Amygdala (tissue), 56 donors: ENCODE data around the gene ADRA2C.
A peak's percentile ranks its signal among the peaks of the same experiment; 100 is the strongest.

Experiments
- DNase-seq, 56 donors: peaks; one replicate each; lab custom pipeline; 2025; lab: John Stamatoyannopoulos, UW

ADRA2C gene

DNA sequence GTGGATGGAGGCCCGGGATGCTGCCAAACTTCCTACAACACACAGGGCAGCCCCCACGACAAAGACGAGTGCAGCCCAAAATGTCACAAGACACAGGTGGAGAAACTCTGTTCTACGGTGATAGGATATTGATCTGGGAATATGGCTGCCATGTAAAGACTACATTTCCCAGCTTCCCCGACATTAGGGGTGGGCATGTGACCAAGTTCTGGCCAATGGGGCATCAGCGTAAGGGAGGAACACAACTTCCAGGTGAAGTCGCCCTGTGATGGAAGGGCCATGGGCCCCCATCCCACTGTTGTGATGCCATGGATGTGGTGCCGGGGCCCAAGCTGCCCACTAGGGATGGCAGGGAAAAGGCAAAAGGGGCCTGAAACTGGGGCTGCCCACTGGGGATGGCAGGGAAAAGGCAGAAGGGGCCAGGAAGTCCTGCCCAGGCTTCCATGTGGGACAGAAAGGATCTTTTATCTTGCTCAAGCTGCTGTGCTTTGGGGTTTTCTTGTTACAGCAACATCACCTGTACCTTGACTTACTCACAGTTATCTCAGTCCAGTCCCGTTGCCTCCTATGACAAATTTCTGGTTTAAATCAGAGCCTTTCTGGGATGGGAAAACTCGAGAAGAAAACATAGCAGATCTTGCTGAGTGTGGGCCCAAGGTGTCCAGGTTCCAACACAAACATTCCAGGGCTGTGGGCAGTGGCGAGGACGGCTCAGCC, 9.7 kb upstream of the ADRA2C start:
- DNase-seq, result no peak

DNA sequence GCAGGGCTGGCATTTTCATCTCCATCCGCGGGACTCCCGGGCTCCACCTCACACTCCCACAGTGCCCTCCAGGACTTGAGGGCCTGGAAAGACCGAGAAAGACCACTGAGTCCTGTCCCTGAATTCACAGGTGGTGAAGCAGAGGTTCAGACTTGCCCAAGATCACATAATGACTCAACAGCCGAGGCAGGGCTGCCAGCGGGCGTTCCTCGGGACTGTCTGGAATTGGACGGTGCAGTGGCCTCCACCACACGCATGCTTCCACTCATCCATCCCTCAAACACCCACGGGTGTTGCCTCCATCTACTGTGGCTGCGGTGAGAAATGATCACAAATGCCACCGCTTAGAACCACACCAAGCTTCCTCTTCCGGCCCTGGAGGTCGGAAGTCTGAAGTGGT, 6.9 kb upstream of the ADRA2C start:
- DNase-seq, result no peak

DNA sequence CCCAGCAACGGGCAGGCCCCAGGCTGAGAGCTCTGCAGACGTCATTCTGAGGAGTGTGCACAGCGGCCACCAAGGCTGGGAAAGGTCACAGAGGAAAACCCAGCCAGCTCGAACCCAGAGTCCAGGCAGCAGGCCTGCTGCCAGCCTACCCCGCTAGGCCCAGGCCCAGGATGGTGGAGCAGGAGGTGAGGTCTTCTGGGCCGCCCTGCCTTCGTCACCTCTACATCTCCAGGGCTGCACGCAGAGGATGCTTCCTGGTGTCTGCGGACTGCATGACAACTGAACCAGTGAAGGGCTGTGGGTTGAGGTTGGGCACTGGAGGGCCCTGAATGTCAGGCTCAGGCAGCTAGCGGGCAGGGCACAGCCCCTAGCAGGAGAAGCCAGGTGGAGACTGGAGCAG, 5.8 kb upstream of the ADRA2C start:
- no peak for DNase-seq

DNA sequence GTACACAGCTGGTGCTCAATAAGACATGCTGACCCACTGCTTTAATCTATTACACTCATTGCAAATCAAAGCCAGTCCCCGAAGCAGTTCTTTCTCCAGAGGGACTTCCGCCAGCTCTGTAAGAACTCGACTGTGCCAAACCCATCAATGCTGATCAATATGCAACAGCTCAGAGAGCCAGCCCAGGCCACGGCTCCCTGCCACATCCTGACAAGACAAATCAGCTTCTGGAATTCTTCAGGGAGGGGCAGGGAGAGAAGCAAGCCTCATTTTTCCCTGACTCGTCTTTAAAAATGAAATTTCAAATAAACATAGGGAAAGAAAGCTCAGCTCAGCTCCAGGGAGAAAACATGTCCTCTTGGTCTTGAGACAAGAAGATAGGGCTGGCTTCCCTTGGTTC, 5.3 kb upstream of the ADRA2C start:
- no peak for DNase-seq

DNA sequence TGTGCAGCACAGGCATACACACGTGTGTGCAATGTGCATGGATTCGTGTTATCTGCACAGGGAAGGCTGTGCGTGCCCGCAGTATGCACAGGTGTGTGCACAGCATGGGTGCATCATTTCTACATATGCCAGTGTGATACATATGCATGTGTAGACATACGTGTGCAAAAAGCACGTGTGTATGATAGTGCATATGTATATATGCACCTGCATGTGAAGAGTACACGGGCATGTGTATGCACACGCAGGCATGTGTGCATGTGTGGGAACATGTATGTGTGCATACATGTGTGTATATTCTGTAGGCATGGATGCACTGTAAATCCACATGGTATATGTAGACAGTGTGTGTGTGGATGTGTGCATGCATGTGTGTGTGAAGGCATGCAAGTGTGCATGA, 3.9 kb upstream of the ADRA2C start:
- DNase-seq, result no peak

DNA sequence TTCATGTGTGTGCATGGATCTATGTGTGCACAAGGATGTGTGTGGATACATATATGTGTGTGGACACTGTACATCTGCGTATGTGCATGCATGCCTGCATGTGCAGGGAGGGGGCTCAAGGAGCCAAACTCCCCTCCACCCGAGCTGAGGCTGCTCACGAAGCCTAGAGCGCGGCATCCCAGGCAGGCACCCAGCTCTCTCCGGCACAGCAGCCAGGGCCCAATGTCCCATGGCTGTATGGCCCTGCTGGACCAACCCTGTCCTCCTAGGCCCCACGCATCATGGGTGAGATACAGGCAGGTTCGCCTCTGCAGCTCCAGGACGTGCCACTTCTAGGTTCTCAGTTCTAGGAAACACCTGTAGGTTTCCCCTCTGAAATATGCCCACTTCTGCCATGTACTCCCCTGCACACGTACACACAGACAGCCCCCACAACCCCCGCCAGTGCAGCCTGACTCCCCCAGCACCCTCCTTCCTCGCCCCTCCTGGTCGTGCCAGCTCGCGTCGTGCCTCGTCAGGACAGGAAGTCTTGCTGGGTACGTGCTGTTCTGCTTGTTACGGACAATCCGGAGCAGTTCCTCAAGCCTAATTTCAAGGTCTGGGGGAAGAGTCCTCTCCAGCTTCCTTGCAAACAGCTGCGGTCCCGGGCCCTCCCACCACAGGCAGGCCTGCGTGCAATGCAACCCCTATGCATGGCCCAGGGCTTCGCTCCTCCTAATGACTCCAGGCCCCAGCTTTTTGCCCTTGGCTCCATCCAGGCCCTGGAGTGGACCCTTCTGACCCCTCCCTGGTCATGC, 3.2 kb upstream of the ADRA2C start:
- peak in 1 of 56 donors; percentile 22 for DNase-seq

DNA sequence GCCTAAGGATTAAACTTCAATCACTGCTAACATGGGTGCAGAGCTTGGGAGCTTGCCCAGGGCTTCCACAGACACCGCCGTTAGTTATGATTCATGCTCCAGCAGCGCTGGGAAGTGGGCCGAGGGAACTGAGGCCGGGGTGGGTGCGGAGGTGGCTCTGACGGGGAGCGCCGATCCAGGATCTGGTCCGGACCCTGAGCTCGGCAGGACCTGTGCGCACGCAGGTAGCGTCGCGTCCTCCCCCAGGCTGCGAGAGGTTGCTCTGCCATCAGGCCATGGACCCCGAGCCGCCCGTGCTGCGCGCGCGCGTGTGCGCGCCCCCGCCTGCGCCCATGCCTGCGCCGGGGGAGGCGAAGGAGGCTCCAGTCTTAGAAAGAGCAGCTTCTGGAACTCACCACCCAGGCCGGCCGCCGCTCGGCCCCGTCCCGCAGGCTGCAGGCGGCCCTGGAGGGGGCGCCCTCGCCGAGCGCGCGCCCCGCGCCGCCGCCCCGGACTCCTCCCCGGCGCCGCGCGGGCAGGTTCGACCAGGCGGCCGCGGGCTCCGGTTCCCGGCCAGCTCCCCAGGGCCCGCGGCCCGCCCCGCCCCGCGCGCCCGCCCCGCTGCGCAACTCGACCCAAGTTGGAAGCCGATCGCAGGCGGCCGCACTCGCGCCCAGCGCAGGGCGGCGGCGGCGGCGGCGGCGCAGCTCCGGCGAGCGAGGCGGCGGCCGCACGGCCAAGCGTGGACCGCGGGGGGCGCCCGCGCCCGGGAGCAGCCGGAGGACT, 732 bp upstream of the ADRA2C start:
- peak in 15 of 56 donors; percentile 12 to 64 (median 45) for DNase-seq

DNA sequence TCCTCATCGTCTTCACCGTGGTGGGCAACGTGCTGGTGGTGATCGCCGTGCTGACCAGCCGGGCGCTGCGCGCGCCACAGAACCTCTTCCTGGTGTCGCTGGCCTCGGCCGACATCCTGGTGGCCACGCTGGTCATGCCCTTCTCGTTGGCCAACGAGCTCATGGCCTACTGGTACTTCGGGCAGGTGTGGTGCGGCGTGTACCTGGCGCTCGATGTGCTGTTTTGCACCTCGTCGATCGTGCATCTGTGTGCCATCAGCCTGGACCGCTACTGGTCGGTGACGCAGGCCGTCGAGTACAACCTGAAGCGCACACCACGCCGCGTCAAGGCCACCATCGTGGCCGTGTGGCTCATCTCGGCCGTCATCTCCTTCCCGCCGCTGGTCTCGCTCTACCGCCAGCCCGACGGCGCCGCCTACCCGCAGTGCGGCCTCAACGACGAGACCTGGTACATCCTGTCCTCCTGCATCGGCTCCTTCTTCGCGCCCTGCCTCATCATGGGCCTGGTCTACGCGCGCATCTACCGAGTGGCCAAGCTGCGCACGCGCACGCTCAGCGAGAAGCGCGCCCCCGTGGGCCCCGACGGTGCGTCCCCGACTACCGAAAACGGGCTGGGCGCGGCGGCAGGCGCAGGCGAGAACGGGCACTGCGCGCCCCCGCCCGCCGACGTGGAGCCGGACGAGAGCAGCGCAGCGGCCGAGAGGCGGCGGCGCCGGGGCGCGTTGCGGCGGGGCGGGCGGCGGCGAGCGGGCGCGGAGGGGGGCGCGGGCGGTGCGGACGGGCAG, 792 bp downstream of the ADRA2C start:
- peak in 1 of 56 donors; percentile 21 for DNase-seq

DNA sequence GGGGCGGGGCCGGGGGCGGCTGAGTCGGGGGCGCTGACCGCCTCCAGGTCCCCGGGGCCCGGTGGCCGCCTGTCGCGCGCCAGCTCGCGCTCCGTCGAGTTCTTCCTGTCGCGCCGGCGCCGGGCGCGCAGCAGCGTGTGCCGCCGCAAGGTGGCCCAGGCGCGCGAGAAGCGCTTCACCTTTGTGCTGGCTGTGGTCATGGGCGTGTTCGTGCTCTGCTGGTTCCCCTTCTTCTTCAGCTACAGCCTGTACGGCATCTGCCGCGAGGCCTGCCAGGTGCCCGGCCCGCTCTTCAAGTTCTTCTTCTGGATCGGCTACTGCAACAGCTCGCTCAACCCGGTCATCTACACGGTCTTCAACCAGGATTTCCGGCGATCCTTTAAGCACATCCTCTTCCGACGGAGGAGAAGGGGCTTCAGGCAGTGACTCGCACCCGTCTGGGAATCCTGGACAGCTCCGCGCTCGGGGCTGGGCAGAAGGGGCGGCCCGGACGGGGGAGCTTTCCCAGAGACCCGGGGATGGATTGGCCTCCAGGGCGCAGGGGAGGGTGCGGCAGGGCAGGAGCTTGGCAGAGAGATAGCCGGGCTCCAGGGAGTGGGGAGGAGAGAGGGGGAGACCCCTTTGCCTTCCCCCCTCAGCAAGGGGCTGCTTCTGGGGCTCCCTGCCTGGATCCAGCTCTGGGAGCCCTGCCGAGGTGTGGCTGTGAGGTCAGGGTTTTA, 1.5 kb downstream of the ADRA2C start:
- DNase-seq, result no peak

DNA sequence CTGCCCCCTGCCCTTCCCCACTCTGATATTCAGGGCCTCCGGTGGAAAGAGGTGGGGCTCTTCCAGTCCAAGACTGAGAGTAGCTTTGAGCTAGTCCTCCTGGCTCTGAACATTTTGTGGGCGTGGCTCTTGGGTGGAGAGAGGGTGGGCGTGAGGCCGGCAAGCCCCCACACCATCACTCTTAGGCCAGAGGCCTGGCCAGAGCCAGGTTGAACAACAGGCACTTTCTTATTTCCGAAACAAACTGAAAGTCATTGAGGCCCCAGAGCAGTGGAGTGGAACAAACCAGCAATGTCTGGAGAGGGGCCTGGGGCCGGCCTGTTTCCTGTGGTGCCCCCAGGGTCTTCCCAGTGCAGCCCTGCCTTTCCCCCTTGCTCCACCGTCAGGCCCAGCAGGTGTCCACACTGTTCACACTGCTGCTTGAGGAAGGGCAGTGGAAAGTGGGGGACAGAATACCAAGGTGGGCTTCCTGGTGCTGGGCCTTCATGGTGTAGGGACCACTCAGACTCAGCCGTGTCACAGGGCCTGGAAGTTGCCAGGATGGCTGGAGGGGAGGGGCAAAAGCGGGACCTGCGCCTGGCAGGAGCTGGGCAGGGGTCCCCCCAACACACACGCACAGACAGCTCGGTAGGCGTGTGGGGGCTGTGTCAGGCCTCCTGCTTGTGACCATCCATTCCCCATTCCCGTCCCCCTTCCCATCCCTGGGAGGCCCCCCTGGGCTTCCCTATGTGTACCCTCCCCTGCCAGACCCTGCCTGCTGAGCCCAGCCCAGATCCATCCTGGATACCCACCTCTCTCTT, 2.9 kb downstream of the ADRA2C start:
- DNase-seq, result no peak

DNA sequence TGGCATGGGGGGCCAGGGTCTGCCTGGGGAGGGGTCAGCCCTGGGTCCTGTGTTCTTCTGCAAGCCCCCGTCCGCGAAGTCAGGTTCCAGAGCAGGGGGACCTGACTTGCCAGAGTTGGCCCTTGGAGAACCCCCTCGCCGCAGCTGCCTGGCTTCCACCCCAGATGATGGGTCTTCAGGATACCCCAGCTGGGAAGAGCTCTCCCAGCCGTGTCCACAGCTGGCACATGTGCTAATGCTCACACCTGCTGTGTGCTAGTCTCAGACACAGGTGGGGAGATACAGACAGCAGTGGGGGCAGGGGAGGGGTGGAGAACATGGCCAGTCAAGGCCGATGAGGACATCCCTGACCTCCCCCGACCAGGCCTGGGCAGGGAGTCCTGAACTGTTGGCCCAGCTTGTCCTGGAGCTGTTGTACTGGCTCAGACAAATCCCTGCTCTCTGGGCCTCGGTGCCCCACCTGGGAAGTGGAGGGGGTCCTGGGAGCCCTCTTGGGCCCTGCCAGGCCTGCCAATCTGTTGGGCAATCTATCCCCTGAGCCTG, 3.5 kb downstream of the ADRA2C start:
- no peak for DNase-seq

DNA sequence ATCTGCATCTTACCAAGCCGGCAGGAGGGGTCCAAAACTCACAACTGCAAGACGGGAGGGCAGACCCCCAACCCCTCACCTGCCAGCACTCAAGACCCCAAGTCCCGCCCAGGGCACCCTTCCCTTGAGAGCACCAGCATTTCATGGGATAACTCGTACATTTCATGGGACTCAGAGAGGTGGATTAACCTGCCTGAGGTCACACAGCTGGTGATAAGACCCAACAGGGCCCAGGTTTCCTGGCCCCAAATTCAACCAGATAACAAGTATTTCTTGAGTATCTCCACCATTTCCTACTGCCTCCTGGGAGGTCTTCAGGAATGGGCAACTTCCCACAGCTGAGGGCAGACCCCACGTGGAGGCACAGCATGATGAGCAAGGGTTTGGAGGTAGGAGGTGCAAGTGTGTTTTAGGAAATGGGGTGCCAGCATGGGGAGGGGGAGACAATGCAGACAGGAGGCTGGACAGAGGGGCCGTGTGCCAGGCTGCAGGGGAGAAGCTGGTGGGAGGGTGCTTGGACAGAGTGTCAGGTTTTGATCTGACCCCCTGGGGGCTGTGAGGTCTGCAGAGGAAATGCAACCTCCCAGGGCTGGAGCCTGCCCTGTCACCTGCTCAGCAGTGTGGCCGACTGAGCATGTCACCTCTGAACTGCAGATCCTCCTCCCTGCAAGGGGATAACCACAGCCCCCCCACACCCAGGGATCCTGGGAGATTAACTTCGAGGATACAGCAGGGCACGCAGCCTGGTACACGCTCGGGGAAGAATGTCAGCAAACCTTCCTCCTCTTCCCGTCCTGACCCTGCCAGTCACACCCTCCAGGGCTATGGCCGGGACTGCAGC, 4.4 kb downstream of the ADRA2C start:
- DNase-seq, result no peak

DNA sequence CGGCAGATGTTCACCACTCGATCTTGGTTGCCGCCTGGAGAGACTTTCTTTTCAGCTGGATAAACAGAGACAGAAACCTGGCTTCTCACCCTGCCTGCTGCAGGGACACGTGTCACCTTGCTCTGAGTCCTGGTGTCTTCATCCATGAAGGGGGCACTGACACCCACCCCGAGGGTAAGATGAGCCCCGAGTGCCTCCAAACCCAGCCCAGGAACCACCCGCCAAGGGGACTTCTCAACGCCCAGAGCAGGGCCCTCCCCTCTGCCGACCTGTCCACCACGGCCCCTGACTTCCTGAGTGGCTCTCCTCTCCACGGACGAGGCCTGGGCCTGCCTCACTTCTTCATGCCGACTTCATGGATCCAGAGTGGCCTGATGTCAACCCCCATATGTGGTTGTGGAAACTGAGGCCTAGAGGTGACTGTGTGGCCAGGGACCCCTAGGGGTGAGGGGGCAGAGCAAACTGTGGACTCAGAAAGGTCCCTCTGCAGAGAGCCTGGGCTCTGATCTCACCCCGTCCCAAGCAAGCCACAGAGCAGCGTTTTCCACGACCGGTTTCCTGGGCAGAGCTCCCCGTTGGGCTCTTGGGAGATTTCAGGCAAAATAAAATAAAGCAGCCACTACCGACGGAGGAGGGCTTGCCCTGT, 5.1 kb downstream of the ADRA2C start:
- DNase-seq, result no peak

DNA sequence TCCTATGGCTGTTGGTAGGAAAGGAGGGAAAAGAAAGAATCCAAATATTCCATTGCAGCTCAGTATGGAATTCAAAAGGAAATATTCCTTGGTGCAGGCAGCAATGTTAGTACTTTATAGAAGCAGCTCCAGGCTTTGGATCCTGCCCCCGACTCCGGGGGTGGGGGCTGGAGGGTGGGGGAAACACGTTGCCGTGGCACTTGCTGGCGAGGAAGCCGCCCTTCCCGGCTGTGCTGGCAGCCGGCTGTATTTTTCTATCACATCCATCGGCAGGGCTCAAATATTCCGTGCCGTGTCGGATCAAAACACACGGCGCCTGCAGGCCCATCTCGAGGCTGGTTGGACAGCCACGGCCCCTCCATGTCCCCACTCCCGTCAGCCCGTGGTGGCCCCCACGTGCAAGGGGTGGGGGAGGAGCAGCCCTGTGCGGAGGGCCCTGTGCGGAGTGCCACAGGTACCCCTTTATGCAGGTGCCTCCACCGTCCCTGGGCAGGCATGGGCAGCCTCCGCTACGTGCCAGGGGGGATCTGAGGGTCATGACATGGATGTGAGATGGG, 5.8 kb downstream of the ADRA2C start:
- peak in 10 of 56 donors; percentile 8 to 40 (median 28) for DNase-seq

DNA sequence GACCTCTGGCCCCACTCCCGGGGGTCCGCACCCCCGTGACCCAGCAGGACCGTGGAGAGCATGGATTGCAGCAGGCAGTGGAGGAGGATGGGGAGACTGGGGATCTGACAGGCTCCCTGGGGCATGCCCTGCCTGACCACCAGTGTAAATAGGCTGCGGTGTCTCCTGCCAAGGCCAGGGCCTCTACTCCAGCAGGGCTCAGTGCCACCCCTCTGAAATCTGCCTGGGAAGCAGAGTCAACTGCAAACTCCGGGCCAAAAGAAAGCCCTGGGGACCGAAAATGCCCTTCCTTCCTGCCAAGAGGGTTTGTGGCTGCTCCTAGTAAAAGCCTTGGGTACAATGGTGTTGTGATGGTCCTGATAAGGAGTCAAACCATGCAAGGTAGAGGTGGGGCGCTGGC, 6.4 kb downstream of the ADRA2C start:
- DNase-seq, result no peak

DNA sequence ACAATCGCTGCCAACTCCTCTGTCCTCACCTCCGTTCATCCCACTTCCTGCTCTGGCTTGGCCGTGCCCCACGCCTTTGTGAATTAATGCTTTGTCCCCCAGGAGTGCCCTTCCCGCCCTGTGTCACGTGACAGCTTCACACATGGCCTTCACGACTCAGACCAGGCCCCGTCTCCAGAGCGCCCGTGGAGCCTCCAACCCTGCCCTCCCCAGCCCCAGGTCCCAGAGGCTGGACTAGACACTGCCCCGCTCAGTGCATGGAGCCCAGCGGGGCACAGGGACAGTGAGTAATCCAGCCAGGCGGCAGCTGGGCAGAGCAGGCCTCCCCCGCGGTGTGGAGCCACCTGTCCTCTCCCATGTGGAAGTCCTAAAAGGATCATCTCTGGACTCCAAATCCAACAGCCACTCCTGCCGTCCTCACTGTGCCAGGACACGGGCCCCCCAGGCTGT, 7.4 kb downstream of the ADRA2C start:
- no peak for DNase-seq
